Esophagus squamous epithelium (tissue), 4 donors: ENCODE data around the gene SPINK14.

Experiments
- POLR2A ChIP-seq, 4 donors: fragments of 450-650 bp; IDR thresholded peaks; one replicate each; pipeline ENCODE4 v1.6.1; 2017; ENCODE audit warnings: antibody characterized with exemption in 4 of 4, mild to moderate bottlenecking in 4 of 4, moderate library complexity in 3 of 4
- TF ChIP-seq, protein P1 (sequence below), 6 experiments: fragments of 450-650 bp in 4 of 6; fragments of 200-600 bp in 2 of 6; sonication (generic) in 2 of 6; IDR thresholded peaks; one replicate each; pipeline ENCODE4 v1.5.1; 2016 to 2019; ENCODE audit warnings: antibody characterized with exemption in 6 of 6, mild to moderate bottlenecking in 4 of 6, moderate library complexity in 4 of 6

GRCh38 chr5:148205865-148206264, 37.5 kb downstream of the SPINK14 start:
- TF ChIP-seq, protein P1, sequence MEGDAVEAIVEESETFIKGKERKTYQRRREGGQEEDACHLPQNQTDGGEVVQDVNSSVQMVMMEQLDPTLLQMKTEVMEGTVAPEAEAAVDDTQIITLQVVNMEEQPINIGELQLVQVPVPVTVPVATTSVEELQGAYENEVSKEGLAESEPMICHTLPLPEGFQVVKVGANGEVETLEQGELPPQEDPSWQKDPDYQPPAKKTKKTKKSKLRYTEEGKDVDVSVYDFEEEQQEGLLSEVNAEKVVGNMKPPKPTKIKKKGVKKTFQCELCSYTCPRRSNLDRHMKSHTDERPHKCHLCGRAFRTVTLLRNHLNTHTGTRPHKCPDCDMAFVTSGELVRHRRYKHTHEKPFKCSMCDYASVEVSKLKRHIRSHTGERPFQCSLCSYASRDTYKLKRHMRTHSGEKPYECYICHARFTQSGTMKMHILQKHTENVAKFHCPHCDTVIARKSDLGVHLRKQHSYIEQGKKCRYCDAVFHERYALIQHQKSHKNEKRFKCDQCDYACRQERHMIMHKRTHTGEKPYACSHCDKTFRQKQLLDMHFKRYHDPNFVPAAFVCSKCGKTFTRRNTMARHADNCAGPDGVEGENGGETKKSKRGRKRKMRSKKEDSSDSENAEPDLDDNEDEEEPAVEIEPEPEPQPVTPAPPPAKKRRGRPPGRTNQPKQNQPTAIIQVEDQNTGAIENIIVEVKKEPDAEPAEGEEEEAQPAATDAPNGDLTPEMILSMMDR (IDR thresholded peaks at IDR 0.05) = no peak
- no peak for TF ChIP-seq POLR2A (IDR thresholded peaks at IDR 0.05)
